HG03159 (cell line): ENCODE measurements around the gene ETV3.
"Not testable (repeated sequence)": the region's sequence is repeated elsewhere in the genome, so short reads cannot be mapped to it uniquely, and the experiment has no call there.

Experiments
- ATAC-seq: cut with Tn5 transposase; IDR thresholded peaks from one replicate; pipeline ENCODE4 v1.9.1; 2021; ENCODE audit warnings: mild to moderate bottlenecking, moderate library complexity; ENCODE audit not compliant: unreplicated experiment

The ETV3 gene

GRCh38 chr1:157138220-157139051 lies at the start of gene ETV3:
ETV3 (minus strand) TSS chr1:157138395; CDS start chr1:157136352, 2,043 bp downstream.
- peak; percentile 85 for ATAC-seq

- no peak for ATAC-seq
These were observed 48.2 kb upstream of the ETV3 start for GRCh38 chr1:157186281-157186992.

- no peak for ATAC-seq
These were observed 45.7 kb upstream of the ETV3 start for GRCh38 chr1:157183870-157184269.

- not testable (repeated sequence) for ATAC-seq
These were observed 44.2 kb upstream of the ETV3 start for GRCh38 chr1:157182371-157182770.

- ATAC-seq: no peak
These were observed 43.6 kb upstream of the ETV3 start for GRCh38 chr1:157181790-157182189.

- no peak for ATAC-seq
These were observed 43.1 kb upstream of the ETV3 start for GRCh38 chr1:157181258-157181657.

- no peak for ATAC-seq
These were observed 40.3 kb upstream of the ETV3 start for GRCh38 chr1:157178490-157178889.

- no peak for ATAC-seq
These were observed 39.7 kb upstream of the ETV3 start for GRCh38 chr1:157177733-157178394.

GRCh38 chr1:157176591-157177121 lies 38.5 kb upstream of the ETV3 start:
- no peak for ATAC-seq

- ATAC-seq: no peak
These were observed 37.8 kb upstream of the ETV3 start for GRCh38 chr1:157176016-157176415.

GRCh38 chr1:157173900-157174410 lies 35.8 kb upstream of the ETV3 start:
- no peak for ATAC-seq

GRCh38 chr1:157173241-157173640 lies 35.0 kb upstream of the ETV3 start:
- not testable (repeated sequence) for ATAC-seq

GRCh38 chr1:157172591-157172990 lies 34.4 kb upstream of the ETV3 start:
- ATAC-seq: not testable (repeated sequence)

- not testable (repeated sequence) for ATAC-seq
These were observed 33.8 kb upstream of the ETV3 start for GRCh38 chr1:157171903-157172503.

- no peak for ATAC-seq
These were observed 32.7 kb upstream of the ETV3 start for GRCh38 chr1:157170677-157171515.

- ATAC-seq: no peak
These were observed 29.8 kb upstream of the ETV3 start for GRCh38 chr1:157168015-157168414.

- no peak for ATAC-seq
These were observed 29.2 kb upstream of the ETV3 start for GRCh38 chr1:157167437-157167836.

- ATAC-seq: no peak
These were observed 28.4 kb upstream of the ETV3 start for GRCh38 chr1:157166590-157166989.

- ATAC-seq: no peak
These were observed 25.3 kb upstream of the ETV3 start for GRCh38 chr1:157163273-157164127.
